CD4-positive, alpha-beta T cell (primary cell): ENCODE measurements around the gene CARD10. TPM values are rescaled to one million over a fixed set of nuclear protein-coding genes. Genes with fewer than 3 reads are reported as not detected.
"Not testable (repeated sequence)": the region's sequence is repeated elsewhere in the genome, so short reads cannot be mapped to it uniquely, and the experiment has no call there.

Source experiments
- ATAC-seq: fragments of 200-7000 bp; cut with Tn5 transposase; one replicate; pipeline ENCODE4 v1.10.0; 2022; ENCODE audit warnings: mild to moderate bottlenecking; ENCODE audit not compliant: poor library complexity
- CTCF ChIA-PET: fragments of 350-600 bp; sonication (Branson Sonifier 250); formaldehyde crosslinking; loops from one replicate; lab custom pipeline; 2021; ENCODE audit warnings: antibody characterized with exemption, inconsistent platforms; lab: Charles Lee
- POLR2A ChIA-PET: fragments of 350-600 bp; sonication (Branson Sonifier 250); formaldehyde crosslinking; loops from one replicate; lab custom pipeline; 2021; ENCODE audit warnings: antibody characterized with exemption, inconsistent platforms; lab: Charles Lee
- DNase-seq, 14 experiments: peaks; one replicate each; pipeline ENCODE4 v3.0.0-alpha.2; 2013 to 2020; ENCODE audit warnings: mixed read lengths in 2 of 14
- H3K27ac ChIP-seq, 2 donors: one replicate each; pipeline versions ENCODE4 v1.5.1 to v1.7.0; 2013; ENCODE audit warnings: low read length in 2 of 2, low read depth in 1 of 2, mild to moderate bottlenecking in 1 of 2
- H3K27me3 ChIP-seq, 2 experiments: 1 replicate in 1 of 2; 2 replicates in 1 of 2; pipeline versions ENCODE4 v1.6.1 to v1.7.0; 2013; ENCODE audit warnings: low read length in 2 of 2, control low read depth in 1 of 2, mild to moderate bottlenecking in 1 of 2, moderate library complexity in 1 of 2; ENCODE audit not compliant: insufficient read depth in 2 of 2, control insufficient read depth in 1 of 2
- H3K36me3 ChIP-seq: one replicate; pipeline ENCODE4 v1.6.1; 2013; ENCODE audit warnings: low read length, control low read depth; ENCODE audit not compliant: insufficient read depth
- H3K4me1 ChIP-seq: one replicate; pipeline ENCODE4 v1.6.1; 2013; ENCODE audit warnings: low read length, control low read depth; ENCODE audit not compliant: insufficient read depth
- H3K4me3 ChIP-seq: one replicate; pipeline ENCODE4 v1.5.1; 2013; ENCODE audit warnings: mild to moderate bottlenecking, low read length, moderate library complexity
- H3K9me3 ChIP-seq, 2 experiments: 1 replicate in 1 of 2; 2 replicates in 1 of 2; pipeline versions ENCODE4 v1.6.1 to v1.7.0; 2013; ENCODE audit warnings: low read length in 2 of 2, mild to moderate bottlenecking in 2 of 2, control low read depth in 1 of 2, moderate library complexity in 1 of 2; ENCODE audit not compliant: control insufficient read depth in 1 of 2, insufficient read depth in 1 of 2
- H3K27ac Mint-ChIP-seq: one replicate; pipeline ENCODE4 v1.8.0; 2020; ENCODE audit warnings: mixed read lengths
- H3K27me3 Mint-ChIP-seq: one replicate; pipeline ENCODE4 v1.8.0; 2021; ENCODE audit warnings: mixed read lengths
- H3K36me3 Mint-ChIP-seq: one replicate; pipeline ENCODE4 v1.8.0; 2021; ENCODE audit warnings: low read depth, mixed read lengths
- H3K4me1 Mint-ChIP-seq: one replicate; pipeline ENCODE4 v1.8.0; 2021; ENCODE audit warnings: low read depth, mixed read lengths
- H3K4me3 Mint-ChIP-seq: one replicate; pipeline ENCODE4 v1.8.0; 2020; ENCODE audit warnings: mild to moderate bottlenecking, mixed read lengths
- H3K9me3 Mint-ChIP-seq: one replicate; pipeline ENCODE4 v1.8.0; 2020; ENCODE audit warnings: mixed read lengths
- CTCF ChIP-seq: fragments of 200-600 bp; IDR thresholded peaks from one replicate; pipeline ENCODE4 v1.8.0; 2022; ENCODE audit warnings: antibody characterized with exemption, mild to moderate bottlenecking
- intact Hi-C, 2 experiments: fragments of 100-400 bp; cut with DNase I in 1 of 2; cut with micrococcal nuclease in 1 of 2; formaldehyde crosslinking; loops; one replicate each; pipeline versions ENCODE4 v1.15.1 to v1.9.0; 2023 to 2025; cut with DNase I, micrococcal nuclease
- total RNA-seq, 174 experiments: library from RNA in 2 of 174; stranded (reverse) in 2 of 174; gene quantifications; one replicate each; pipeline ENCODE4 v1.2.3 and lab custom pipeline; 2021 to 2026

Gene CARD10
- total RNA-seq, 2 experiments from 2014 or later, result 0.20 to 0.63 TPM

- peaks cover 16% of the 10 kb centered on the region for H3K27me3 Mint-ChIP-seq
- H3K9me3 Mint-ChIP-seq, result no peaks in the 10 kb centered on the region
- DNase-seq, result peak in 2 of 14 experiments; percentile 9
- peaks cover 0 to 3% of the 10 kb centered on the region in 2 experiments for H3K27me3 ChIP-seq
- no peaks in the 10 kb centered on the region for H3K36me3 Mint-ChIP-seq
- no peak overlapping the region for H3K4me3 ChIP-seq
- CTCF ChIA-PET, result interaction anchor here (1.6 kb wide), 1 partner anchor 63 kb away, joined by 5 read pairs; no protein-coding TSS in a partner anchor
- no peak for ATAC-seq
- no peak for TF ChIP-seq CTCF
- no peaks in the 10 kb centered on the region for H3K36me3 ChIP-seq
- POLR2A ChIA-PET, result no interaction called here
- no peak overlapping the region for H3K27ac ChIP-seq
- no peak overlapping the region for H3K4me3 Mint-ChIP-seq
- intact Hi-C loops, result no loop called here
- peaks cover 6% of the 10 kb centered on the region for H3K4me1 ChIP-seq
- H3K9me3 ChIP-seq, result peaks cover 0 to 6% of the 10 kb centered on the region in 2 experiments
- peaks cover 14% of the 10 kb centered on the region for H3K4me1 Mint-ChIP-seq
- H3K27ac Mint-ChIP-seq, result no peak overlapping the region
Observed at GRCh38 chr22:37529652-37530345, 10.6 kb upstream of the CARD10 start.

GRCh38 chr22:37527952-37528351 is 8.7 kb upstream of the CARD10 start:
- H3K4me3 Mint-ChIP-seq, H3K36me3 ChIP-seq, DNase-seq, ATAC-seq, H3K9me3 Mint-ChIP-seq, H3K4me3 ChIP-seq, H3K4me1 Mint-ChIP-seq, intact Hi-C loops, H3K9me3 ChIP-seq, H3K36me3 Mint-ChIP-seq, H3K4me1 ChIP-seq, H3K27ac Mint-ChIP-seq, H3K27ac ChIP-seq, POLR2A ChIA-PET: not testable (repeated sequence)
- H3K27me3 Mint-ChIP-seq, result peaks cover 19% of the 10 kb centered on the region
- CTCF ChIA-PET, result interaction anchor here (1.0 kb wide), 1 partner anchor 21 kb away, joined by 6 read pairs; no protein-coding TSS in a partner anchor
- peaks cover 9 to 11% of the 10 kb centered on the region in 2 experiments for H3K27me3 ChIP-seq

GRCh38 chr22:37527081-37527752 is 8.0 kb upstream of the CARD10 start:
- H3K36me3 Mint-ChIP-seq, H3K4me3 ChIP-seq, H3K4me1 Mint-ChIP-seq, intact Hi-C loops, ATAC-seq, H3K4me3 Mint-ChIP-seq, POLR2A ChIA-PET, H3K27ac ChIP-seq, H3K27ac Mint-ChIP-seq, H3K9me3 ChIP-seq, DNase-seq, H3K4me1 ChIP-seq, H3K9me3 Mint-ChIP-seq, H3K36me3 ChIP-seq: not testable (repeated sequence)
- CTCF ChIA-PET, result interaction anchor here (1.0 kb wide), 1 partner anchor 22 kb away, joined by 6 read pairs; no protein-coding TSS in a partner anchor
- peaks cover 27% of the 10 kb centered on the region for H3K27me3 Mint-ChIP-seq
- H3K27me3 ChIP-seq, result peaks cover 12 to 16% of the 10 kb centered on the region in 2 experiments

GRCh38 chr22:37526376-37526775 is 7.2 kb upstream of the CARD10 start:
- peaks cover 6% of the 10 kb centered on the region for H3K4me1 ChIP-seq
- Mint-ChIP-seq H3K4me1 (peaks cover 8% of the 10 kb centered on the region), H3K4me3 (no peak overlapping the region), H3K27me3 (peaks cover 35% of the 10 kb centered on the region), H3K27ac (no peak overlapping the region), H3K9me3 (no peaks in the 10 kb centered on the region), H3K36me3 (no peaks in the 10 kb centered on the region)
- CTCF ChIA-PET, result no interaction called here
- no peaks in the 10 kb centered on the region for H3K36me3 ChIP-seq
- POLR2A ChIA-PET, result no interaction called here
- H3K9me3 ChIP-seq, result peaks cover 0 to 6% of the 10 kb centered on the region in 2 experiments
- no peak for TF ChIP-seq CTCF
- H3K4me3 ChIP-seq, result no peak overlapping the region
- no peak for ATAC-seq
- H3K27me3 ChIP-seq, result peaks cover 20 to 25% of the 10 kb centered on the region in 2 experiments
- H3K27ac ChIP-seq, result no peak overlapping the region
- intact Hi-C loops, result no loop called here
- DNase-seq, result no peak
